GM15510 (cell line): Measurements from ENCODE around the gene WDSUB1.
A peak's percentile ranks its signal among the peaks of the same experiment; 100 is the strongest.

Experiments used
- POLR2A ChIP-seq: IDR thresholded peaks from 3 replicates; pipeline ENCODE4 v1.6.1; 2011; ENCODE audit warnings: borderline replicate concordance; ENCODE audit not compliant: insufficient read length; ENCODE audit errors: extremely low read depth

WDSUB1 gene, protein sequence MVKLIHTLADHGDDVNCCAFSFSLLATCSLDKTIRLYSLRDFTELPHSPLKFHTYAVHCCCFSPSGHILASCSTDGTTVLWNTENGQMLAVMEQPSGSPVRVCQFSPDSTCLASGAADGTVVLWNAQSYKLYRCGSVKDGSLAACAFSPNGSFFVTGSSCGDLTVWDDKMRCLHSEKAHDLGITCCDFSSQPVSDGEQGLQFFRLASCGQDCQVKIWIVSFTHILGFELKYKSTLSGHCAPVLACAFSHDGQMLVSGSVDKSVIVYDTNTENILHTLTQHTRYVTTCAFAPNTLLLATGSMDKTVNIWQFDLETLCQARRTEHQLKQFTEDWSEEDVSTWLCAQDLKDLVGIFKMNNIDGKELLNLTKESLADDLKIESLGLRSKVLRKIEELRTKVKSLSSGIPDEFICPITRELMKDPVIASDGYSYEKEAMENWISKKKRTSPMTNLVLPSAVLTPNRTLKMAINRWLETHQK

DNA sequence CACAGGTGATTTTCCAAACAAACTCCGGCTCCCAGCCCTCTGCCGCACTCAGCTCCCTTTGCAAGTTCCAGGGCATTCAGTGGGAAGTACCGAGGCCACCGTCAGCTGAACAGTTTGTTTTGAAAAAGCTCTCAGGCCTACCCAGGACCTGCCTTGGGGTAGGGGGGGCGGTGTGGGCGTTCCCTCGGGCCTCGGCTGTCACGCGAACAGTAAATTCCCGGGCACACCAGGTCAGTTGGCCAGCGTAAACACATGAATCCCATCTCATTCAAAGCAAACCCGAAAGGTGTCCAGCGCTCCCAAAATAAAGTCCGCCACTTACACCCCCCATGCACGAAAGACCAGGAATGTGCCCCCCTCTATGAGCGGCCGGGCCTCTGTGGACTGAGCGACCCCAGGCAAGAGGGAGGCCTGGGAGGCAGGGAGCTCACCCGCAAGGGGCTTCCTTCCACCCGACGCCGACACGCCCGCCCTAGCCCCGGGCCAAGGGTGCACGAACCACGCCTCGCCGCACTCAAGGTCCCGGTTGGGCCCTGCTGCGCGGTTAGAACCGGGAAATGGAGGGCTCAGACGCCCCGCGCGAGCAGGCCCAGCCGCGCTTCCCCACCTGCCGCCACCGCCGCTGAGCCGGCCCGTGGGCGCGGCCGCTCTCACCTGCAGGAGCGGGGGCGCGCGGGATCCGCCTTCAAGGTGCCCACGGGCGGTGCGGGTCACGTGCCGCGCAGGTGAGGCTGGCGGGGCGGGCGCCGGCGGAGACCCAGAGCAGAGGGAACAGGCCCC is at the start of gene WDSUB1:
TSS of gene WDSUB1 (minus strand) at position 775 of the 780 bp plus-strand sequence. CDS start 3,634 bp downstream, outside the sequence.
- TF ChIP-seq POLR2A = no peak

DNA sequence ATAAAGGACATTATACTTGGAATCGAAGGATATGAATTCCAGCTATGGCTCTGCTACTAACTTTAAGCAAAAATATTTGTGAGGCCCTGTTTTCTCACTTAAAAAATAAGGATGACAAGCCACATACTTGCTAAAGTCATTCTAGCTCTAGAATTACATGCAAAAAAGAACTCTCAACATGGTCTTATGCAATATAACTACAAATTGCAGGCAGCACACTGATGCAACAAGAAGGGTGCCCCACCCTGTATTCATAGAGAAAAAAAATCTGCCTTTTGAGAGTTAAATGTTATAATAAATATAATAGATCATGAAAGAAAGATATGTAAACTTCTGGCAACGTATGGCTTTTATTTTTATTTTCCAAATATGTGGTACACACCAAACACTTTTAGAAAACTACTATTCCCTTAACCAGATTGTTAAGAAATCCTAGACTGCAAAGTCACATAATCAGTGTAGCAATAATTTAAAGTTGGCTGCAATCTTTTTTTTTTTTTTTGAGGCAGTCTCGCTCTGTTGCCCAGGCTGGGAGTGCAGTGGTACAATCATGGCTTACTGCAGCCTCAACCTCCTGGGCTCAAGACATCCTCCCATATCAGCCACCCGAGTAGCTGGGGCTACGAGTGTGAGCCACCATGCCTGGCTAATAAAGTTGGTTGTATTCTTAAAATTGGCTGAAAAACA is 40.2 kb upstream of the WDSUB1 start:
- TF ChIP-seq POLR2A = no peak

DNA sequence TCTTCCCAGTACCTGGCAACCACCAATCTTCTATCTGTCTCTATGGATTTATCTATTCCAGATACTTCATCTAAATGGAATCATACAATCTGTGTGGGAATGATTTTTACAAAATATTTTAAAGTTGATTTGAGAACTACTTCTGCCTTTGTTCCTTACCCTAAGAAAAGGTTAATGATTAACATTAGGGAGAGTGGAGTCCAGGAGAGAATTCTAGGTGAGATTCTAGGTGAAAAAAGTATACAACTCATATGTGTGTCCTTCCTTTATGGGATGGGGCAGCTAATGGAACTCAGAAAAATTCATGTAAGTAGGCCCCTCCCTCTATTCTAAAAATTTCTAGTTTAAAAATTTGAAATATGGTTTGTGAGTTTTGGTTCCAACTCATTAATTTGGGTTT is 35.9 kb upstream of the WDSUB1 start:
- no peak for TF ChIP-seq POLR2A

DNA sequence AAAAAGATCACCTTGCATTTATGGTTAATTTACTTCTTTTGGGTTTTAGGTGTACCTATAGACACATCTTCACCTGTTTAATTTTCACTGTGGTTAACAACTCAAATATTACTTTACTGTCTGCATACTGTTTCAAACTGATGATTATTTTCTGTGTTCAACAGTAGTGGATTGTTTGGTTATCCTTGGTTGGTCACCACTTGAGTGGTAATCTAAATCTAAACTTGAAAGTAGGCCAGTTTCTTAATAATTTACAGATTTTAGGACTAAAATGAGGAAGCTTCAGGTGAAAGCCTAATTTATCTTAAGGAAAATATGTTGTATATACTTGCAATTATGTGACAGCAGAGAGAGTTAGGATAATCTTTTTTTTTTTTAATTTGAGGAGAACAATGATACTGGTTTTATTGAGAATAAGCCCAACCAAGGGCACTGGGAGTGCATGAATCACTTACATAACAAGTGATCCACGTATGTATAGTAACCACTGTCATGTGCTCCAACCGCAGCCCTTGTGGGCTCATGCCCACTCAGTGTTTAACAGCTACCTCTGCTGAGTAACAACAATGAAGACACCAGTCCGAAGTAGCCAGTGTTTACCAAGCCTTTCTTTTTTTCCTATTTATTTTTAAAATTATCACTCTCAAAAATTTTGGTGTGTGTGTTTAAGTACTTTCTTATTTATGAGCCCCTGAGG is 31.0 kb upstream of the WDSUB1 start:
- no peak for TF ChIP-seq POLR2A

DNA sequence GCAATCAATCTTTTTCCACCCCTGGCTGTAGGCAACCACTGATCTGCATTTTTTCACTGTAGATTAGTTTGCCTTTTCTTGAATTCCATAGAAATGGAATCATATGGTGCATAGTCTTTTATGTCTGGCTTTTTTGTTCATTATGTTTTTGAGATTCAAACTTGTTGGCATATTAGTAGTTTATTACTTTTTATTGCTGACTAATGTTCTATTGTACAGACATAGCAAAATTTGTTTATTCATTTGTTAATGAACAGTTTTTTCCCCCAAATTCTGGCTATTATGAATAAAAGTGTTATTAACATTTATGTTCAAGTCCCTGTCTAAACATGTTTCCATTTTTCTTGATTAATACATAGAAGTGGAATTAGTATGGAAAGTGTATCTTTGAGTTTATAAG is 21.4 kb upstream of the WDSUB1 start:
- TF ChIP-seq POLR2A = no peak

DNA sequence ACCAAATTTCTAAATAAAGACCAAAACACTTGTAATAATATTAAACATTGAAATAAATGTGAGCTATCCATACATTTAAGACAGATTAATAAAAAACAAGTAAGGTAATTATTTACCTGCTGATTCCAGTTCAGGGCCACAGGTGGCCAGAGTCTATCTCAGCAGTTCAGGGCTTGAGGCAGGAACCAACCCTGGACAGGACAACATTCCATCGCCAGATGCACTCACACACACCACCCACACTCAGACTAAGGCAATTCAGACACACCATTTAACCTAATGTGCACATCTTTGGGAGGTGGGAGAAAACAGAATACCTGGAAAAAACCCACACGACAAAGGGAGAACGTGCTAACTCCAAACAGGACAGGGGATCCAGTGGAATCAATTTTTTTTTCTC is 14.1 kb upstream of the WDSUB1 start:
- TF ChIP-seq POLR2A = no peak

DNA sequence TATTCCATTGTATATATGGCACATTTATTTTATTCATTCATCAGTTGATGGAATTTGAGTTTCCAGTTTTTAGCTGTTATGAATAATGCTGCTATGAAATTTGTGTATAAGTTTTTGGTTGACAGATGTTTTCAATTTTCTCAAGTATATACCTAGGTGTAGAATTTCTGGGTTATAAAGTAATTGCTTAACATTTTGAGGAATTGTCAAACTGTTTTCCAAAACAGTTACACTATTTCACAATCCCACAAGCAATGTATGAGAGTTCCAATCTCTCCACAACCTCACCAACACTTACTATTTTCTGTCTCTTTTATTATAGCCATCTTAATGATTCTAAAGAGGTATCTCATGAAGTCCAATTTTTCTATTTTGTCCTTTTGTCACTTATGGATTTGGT is 12.5 kb upstream of the WDSUB1 start:
- TF ChIP-seq POLR2A = no peak

DNA sequence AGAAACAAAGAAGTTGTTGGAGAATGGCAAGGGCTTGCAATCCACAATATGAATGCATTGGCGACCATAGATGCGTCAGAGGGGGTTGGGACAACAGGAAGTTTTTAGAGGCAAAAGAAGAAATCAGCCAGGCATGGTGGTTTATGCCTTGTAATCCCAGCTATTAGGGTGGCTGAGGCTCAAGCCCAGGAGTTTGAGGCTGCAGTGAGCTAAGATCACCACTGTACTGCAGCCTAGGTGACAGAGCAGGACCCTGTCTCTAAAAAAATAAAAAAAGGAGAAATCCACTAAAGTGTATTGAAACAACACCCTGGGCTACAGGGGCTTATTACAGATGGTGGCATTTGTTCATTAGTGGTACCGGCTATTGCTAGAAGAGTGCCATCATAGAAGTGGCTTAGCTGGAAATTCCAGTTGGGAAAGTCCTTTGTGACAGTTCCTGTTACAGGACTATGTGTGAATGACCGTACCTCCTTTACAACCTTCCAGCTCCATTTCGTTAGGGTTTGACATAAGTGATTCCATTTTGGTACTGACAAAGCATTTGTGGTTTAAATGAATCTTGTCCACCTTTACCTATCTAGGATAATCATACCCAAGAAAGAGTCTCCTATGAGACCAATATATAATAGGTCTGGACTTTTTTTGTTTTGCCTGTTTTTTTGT is 10.7 kb upstream of the WDSUB1 start:
- no peak for TF ChIP-seq POLR2A

DNA sequence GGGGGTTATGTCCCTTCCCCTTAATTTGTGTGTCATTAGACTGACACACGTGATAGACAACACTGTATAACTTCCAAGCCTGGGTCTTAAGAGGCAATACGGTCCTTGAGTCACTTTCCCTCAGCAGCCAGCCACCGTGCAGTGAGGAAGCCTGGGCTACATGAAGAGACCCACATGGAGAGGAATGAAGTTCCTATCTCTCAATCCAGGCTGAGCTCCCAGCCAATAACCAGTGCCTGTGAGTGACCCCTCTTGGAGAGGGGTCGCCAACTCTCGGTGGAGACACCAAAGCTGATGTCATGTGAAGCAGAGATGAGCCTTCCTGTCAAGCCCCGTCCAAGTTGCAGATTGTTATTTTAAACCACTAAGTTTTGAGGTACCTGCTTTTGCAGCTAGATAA is 5.7 kb upstream of the WDSUB1 start:
- TF ChIP-seq POLR2A = no peak

DNA sequence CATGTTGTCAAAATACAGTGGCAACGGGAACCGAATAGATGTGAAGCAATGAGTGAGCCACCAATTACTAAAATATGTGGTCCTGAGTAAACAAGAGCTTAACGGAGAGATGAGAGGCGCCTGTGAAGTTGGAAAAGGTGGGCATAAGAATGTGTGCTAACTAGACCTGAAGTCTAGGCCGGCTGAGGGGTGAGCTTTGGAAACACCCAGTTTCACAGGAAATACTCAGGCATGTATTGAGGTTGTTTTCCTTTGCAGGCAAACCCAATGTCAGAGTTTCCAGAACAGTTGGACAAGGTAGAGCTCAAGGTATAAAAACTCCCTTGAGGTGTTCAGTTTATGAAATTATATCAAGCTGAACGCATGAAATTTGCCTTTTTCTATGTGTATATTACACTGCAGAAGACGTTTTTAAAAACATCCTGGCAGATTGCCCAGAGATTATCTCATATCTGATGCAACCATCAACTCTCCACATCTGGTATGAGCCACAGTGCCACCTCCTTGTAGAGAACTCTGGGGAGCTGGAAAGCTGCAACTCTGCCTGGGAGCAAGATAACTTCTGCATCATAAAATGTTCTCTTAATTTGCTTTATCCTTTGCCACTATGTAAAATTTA is 3.9 kb upstream of the WDSUB1 start:
- no peak for TF ChIP-seq POLR2A

DNA sequence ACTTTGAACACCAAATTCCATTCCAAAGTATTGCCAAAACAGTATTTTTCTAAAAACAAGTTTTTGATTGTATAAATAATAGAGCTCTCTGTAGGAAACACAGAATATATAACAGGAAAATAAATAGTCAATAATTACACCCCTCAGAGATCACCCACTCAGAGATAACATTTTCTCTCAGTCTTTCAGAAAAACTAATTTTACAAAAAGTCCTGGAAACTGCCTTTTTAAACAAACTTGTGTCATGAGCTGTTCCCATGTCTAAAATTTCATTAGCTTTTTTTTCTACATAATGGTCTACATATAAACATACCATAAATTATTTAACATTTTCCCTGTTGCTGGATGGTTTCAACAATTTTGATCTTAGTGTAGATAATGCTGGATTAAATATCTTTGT is 1.2 kb upstream of the WDSUB1 start:
- TF ChIP-seq POLR2A = no peak

DNA sequence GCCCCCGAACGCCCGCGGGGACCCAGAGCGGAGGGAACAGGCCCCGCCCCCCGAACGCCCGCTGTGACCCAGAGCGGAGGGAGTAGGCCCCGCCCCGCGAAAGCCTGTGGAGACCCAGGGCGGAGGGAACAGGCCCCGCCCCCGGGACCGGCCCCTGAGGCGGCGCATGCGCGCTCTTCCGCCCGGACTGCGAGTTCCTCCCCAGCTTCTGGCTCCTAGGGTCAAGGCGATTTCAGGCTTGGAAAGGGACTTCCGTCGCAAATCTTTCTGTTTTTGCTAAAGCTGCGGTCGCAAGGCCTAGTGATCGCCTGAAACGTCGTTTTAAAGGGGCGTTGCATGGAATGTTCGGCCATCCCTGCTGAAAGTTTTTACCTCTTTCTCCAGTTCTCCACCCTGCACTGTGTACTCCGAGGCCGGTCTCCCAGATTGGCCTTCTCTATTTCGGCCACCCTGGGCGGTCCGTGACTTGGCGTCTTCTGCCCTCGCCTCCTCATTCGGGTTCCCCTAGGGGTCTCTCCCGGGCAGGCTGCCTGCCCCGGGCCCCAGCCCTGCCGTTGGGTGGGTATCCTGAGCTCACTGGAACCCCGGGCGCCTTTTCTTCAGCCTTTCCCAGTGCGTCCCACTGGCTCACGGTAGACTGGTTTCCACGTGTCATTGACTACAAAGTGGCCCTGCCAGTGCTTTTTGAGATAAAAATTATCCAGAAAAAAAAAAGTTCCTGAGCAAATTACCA is 372 bp upstream of the WDSUB1 start:
- TF ChIP-seq POLR2A = peak; percentile 72

DNA sequence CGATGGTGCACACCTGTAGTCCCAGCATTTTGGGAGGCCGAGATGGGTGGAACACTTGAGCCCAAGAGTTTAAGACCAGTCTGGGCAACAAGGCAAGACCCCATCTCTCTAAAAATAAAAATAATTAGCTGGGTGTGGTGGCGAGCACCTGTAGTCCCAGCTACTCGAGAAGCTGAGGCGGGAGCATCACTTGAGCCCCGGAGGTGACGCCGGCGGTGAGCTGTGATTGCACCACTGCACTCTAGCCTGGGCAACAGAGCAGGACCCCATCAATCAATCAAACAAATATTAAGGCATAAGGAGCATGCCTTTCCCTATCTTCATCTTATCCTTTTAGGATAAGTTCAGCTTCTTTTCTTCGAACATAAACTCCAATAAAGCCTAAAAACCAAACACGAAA is 1.1 kb downstream of the WDSUB1 start:
- no peak for TF ChIP-seq POLR2A

DNA sequence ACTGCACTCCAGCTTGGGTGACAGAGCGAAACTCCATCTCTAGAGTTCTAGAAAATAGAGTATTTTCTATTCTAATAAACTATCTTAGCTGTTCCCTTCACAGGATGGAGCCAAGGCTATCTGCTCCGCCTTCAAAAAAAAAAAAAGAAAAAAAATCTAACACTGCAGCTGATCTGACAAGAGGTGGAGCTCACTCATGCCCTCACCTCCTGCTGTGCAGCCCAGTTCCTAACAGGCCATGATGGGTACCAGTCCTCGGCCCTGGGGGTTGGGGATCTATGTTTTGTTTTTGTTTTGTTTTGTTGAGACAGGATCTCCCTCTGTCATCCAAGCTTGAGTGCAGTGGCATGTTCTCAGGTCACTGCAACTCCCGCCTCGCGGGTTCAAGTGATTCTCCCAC is 3.0 kb downstream of the WDSUB1 start:
- no peak for TF ChIP-seq POLR2A

DNA sequence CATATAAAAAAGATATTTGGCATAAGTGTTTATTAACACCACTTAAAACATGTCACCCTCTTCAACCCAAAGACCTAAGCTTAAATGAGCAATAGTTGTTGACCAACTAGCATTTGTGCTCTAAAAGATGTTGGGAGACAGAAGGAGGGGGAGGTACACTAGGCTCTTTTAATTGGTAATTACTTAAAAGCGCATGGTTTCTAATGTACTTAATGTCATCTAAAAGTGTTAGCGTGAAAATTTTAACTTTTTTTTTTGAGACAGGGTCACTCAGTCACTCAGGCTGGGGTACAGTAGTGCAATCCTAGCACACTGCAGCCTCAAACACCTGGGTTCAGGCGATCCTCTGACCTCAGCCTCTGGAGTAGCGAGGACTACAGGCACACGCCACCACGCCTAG is 5.5 kb downstream of the WDSUB1 start:
- no peak for TF ChIP-seq POLR2A
